Mononuclear cell (primary cell): ENCODE data around the gene MYO5C. TPM values are rescaled to one million over a fixed set of nuclear protein-coding genes. Genes with fewer than 3 reads are reported as not detected.

ENCODE experiments used
- H3K27me3 ChIP-seq: 2 replicates; pipeline ENCODE4 v1.6.0; 2011; ENCODE audit warnings: low read length, control low read depth; ENCODE audit not compliant: insufficient read depth
- H3K4me1 ChIP-seq: 2 replicates; pipeline ENCODE4 v1.5.1; 2011; ENCODE audit warnings: mild to moderate bottlenecking, low read length, control low read depth; ENCODE audit not compliant: insufficient read depth
- H3K4me3 ChIP-seq: 2 replicates; pipeline ENCODE4 v1.5.1; 2011; ENCODE audit warnings: mild to moderate bottlenecking, low read length, moderate library complexity
- H3K9me3 ChIP-seq: 2 replicates; pipeline ENCODE4 v1.5.1; 2011; ENCODE audit warnings: low read depth, mild to moderate bottlenecking, control low read depth, low read length
- total RNA-seq: library from RNA; depleted of rRNA; stranded (reverse); fragments of >200 nt; gene quantifications from one replicate; pipeline ENCODE4 v1.2.3, GENCODE V29; 2012

MYO5C gene
- total RNA-seq, 1 donor = 1.2 TPM

DNA sequence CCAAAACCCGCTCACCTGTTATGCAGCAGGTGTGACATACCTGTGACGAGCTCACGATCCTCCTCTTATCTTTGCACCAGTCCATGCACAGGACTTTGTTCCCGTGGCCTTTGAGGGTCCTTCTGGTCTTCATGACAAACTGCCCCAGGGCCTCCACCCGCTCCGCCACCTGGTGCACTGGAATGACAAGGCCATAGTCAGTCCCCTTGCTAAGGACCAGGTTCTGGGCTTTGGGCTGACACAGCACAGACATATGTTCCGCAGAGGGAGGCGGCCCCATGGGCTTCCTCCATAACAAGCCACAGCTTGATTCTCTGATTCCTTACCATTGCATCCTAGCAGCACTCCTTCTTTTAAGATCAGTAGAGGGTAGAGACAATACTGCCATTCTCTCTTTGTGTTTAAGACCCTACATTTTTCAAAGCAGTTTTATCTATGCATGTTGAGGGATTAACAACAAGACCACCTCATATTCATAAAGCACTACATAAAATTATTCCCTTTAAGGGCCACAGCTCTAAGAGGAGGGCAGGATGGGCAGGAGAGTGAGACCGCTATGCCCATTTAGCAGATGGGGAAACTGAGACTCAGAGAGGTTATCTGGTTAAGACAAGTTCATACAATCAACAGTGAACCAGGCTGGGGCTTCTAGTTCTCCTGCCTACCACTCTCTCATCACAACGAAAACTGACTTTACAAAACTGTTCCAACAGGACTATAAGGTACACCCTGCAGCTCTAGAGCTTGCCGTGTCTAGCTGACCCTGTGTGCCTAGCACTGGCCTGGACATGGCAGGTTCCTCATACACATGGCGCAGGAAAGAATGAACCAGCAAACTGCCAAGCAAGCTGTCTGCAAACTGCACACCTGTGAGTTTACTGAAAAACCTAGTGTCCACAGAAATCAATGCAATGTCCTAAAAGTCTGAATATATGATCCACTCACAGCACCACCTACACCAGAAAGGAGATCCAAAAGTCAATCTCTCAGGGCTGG is 141.4 kb downstream of the MYO5C start:
- H3K9me3 ChIP-seq = no peaks in the 10 kb centered on the region
- H3K4me3 ChIP-seq = no peak overlapping the region
- H3K4me1 ChIP-seq = no peaks in the 10 kb centered on the region
- no peaks in the 10 kb centered on the region for H3K27me3 ChIP-seq

DNA sequence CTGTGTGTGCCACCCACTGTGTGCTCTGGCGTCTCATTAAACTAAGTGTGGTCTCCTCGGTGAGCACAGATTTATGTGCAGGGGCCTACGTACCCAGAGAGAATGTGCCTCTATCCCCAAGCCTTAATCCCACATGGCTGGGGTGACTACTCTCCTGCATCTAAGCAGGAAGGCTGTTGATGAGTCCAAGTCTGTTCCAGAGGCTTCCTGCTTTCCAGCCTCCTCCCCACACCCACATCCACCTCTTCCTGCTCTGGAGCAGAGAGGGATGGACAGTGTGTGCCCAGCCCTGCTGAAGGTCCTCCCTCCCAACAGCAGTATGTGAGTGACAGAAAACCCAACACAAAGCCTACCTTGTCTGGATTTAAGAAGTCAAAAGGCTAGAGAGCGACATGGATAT is 144.3 kb downstream of the MYO5C start:
- H3K4me3 ChIP-seq = no peak overlapping the region
- H3K9me3 ChIP-seq = no peaks in the 10 kb centered on the region
- no peaks in the 10 kb centered on the region for H3K27me3 ChIP-seq
- no peaks in the 10 kb centered on the region for H3K4me1 ChIP-seq

DNA sequence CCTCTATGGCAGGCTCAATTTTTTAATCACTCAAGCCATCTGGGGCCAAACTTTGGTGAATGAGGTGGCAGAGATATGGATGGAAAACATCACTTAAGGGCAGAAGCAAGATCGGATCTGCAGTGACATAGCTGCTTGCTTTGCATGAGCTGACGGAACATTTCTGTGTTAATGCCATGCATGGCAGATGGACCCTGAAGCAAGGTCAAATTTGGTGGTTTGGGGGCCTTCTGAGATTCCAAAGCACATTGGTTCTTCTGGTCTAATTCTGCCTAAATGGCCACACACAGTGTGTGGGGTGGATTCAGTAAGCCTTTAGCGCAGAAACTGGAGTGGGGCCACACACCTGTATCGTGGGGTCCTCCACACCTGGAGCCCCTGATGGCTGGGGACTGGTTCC is 144.7 kb downstream of the MYO5C start:
- Histone ChIP-seq H3K27me3 (no peaks in the 10 kb centered on the region), H3K9me3 (no peaks in the 10 kb centered on the region), H3K4me1 (no peaks in the 10 kb centered on the region), H3K4me3 (no peak overlapping the region)

DNA sequence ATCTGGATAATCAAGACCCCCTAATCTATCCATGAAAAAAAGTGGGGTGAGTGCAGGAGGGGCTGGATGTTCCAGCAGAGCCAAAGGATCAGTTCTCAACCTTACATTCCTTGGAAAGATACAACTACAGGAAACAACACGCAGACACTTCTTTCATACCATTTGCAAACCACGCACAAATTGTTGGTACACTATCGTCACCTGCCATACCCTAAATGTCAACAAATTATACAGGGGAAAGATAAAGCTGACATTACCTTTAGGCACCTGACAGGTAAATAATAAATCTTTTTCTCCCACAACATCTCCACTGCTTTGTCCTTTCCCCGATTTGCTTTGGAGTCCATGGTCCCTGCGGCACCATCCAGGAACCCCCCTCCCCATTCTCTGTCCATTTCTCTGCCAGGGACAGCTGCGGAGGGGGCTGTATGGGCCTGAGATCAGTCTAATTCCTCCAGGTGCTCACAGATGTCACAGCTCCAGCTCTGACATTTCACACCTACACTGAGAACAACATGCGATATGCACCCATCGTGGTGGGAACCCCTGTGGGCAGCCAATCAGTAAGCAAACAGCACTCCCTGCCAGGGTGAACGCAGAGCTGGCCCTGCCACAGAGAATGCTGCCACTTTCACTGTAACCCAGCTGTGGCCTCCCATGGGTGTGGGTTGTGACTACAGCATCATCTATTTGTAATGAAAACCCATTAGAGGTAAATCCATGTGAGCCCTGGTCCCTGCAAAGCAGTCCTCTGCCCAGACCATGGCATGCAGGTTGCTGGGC is 145.4 kb downstream of the MYO5C start:
- Histone ChIP-seq H3K27me3 (no peaks in the 10 kb centered on the region), H3K9me3 (no peaks in the 10 kb centered on the region), H3K4me1 (no peaks in the 10 kb centered on the region), H3K4me3 (no peak overlapping the region)

DNA sequence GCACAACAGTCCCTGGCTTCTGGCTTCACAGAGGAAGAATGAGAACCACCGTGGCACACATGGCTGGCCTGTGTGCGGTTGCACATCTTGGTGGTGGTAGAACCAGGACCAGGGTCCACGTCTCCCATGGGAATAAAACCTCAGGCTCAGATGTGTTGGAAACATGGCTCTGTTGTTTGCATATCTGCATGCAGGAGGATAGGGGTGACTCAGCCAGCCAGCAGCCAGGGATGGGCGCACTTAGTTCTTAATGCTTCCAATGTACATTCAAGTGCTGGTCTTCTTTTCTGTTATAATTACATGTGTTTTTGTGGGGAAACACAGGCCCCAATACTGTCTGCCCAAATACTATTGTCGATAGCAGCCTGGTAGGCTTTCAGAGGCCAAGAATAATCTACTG is 147.2 kb downstream of the MYO5C start:
- no peaks in the 10 kb centered on the region for H3K27me3 ChIP-seq

DNA sequence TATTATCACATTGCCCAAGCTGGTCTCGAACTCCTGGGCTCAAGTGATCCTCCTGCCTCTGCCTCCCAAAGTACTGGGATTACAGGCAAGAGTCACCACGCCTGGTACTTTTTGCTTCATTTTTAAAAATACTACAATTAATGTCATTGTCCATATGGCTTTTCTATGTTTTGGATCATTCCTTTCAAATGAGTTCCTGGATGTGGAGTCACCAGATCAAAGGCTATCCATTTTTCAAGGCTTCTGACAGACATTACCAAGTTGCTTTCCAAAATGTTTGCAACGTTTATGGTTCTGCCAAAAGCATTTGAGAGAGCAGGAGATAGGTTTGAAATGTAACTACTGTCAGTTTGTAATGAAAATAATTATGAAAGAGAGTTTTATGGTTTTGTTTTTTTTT is 148.8 kb downstream of the MYO5C start:
- Histone ChIP-seq H3K27me3 (no peaks in the 10 kb centered on the region), H3K9me3 (no peaks in the 10 kb centered on the region), H3K4me1 (no peaks in the 10 kb centered on the region), H3K4me3 (no peak overlapping the region)

More for the DNA sequence above, 147.2 kb downstream of the MYO5C start:
- Histone ChIP-seq H3K4me1 (no peaks in the 10 kb centered on the region), H3K9me3 (no peaks in the 10 kb centered on the region), H3K4me3 (no peak overlapping the region)

DNA sequence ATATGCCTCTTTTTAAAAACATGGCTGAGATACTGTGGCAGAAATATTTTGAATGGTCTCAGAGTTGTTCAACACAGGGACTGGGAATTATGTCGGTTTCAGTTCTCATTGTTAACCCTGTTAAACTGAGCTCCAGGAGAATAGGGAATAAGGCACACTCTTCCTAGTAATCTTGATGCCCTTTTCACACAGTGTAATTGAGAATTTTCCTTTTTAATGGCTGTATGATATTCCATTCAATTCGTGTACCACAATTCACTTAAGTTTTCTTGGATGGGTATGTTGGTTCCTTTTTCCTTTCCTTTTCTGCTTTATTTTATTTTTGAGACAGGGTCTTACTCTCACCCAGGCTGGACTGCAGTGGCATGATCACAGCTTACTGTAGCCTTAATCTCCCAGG is 149.3 kb downstream of the MYO5C start:
- Histone ChIP-seq H3K27me3 (no peaks in the 10 kb centered on the region), H3K9me3 (no peaks in the 10 kb centered on the region), H3K4me3 (no peak overlapping the region), H3K4me1 (no peaks in the 10 kb centered on the region)

DNA sequence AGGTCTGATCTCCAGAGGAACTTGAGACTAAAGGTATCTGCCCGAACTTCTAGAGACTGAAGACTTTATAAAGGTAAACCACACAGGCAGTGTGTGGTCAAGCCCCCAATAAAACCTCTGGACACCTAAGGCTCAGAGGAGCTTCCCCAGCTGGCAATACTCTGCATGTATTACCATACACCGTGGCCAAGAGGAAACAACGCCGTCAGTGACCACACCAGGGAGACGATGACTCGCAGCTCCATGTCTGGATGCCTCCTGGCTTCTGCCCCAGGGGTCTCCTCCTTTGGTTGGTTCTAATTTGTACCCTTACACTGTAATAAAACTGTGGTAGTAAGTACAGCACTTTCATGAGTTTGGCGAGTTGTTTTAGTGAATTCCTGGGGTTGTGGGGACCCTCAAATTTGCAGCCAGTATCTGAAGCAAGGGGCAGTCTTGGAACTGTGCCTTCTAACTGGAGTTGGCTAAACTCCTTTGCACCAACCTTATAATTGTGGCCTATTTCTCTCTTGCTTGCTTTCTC is 150.9 kb downstream of the MYO5C start:
- H3K4me1 ChIP-seq = peaks cover 4% of the 10 kb centered on the region
- no peaks in the 10 kb centered on the region for H3K27me3 ChIP-seq
- H3K4me3 ChIP-seq = no peak overlapping the region
- H3K9me3 ChIP-seq = no peaks in the 10 kb centered on the region

DNA sequence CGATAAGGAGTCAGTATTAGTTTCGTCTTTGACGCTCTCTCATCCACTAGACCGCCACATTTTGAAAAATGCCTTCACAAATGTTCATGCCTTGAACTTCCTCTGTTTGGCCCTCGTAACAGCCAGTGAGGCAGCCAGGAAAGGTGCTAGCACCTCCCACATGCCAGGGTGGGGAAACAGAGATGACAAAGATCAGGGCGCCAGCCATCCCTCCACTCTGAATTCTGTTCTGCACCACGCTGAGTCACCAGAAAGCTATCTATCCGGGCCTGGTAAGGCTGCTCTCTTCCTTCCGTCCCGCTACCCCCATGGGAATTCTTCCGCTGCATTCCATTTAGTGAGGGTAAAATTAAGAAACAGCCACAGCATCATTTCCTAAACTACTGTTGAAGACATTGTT is 151.7 kb downstream of the MYO5C start:
- Histone ChIP-seq H3K4me3 (no peak overlapping the region), H3K27me3 (no peaks in the 10 kb centered on the region), H3K9me3 (no peaks in the 10 kb centered on the region), H3K4me1 (peaks cover 8% of the 10 kb centered on the region)

Other genes with a start within 250 kb of the MYO5C start
- not detected for gene BCL2L10, start 183.0 kb downstream of the MYO5C start, total RNA-seq
- 55.5 TPM for gene GNB5, start 104.4 kb downstream of the MYO5C start, total RNA-seq
- gene MYO5A, start 233.1 kb upstream of the MYO5C start, total RNA-seq = 69.7 TPM